Stimulated activated effector memory CD8-positive, alpha-beta T cell treated with anti-CD3 and anti-CD28 coated beads, Interleukin-12 subunit alpha, Interleukin-12 subunit beta, amount 100 ng/mL, for 72 hours (primary cell): ENCODE data around the gene GRIK4.

Experiments used
- ATAC-seq: fragments of 150-1000 bp; cut with Tn5 transposase; 2 replicates; pipeline ENCODE4 v1.10.0; 2021
- DNase-seq, 2 donors: peaks; one replicate each; pipeline ENCODE4 v3.0.0; 2021 to 2022; ENCODE audit warnings: low spot score in 2 of 2
- H3K27ac Mint-ChIP-seq: one replicate; pipeline ENCODE4 v1.8.0; 2022; ENCODE audit warnings: mild to moderate bottlenecking, mixed read lengths
- H3K36me3 Mint-ChIP-seq: one replicate; pipeline ENCODE4 v1.8.0; 2022; ENCODE audit warnings: mild to moderate bottlenecking, mixed read lengths
- H3K4me1 Mint-ChIP-seq: one replicate; pipeline ENCODE4 v1.8.0; 2022; ENCODE audit warnings: mixed read lengths
- H3K4me3 Mint-ChIP-seq: one replicate; pipeline ENCODE4 v1.8.0; 2022; ENCODE audit warnings: mild to moderate bottlenecking, mixed read lengths
- H3K9me3 Mint-ChIP-seq: one replicate; pipeline ENCODE4 v1.8.0; 2022; ENCODE audit warnings: mixed read lengths

The GRIK4 gene

DNA sequence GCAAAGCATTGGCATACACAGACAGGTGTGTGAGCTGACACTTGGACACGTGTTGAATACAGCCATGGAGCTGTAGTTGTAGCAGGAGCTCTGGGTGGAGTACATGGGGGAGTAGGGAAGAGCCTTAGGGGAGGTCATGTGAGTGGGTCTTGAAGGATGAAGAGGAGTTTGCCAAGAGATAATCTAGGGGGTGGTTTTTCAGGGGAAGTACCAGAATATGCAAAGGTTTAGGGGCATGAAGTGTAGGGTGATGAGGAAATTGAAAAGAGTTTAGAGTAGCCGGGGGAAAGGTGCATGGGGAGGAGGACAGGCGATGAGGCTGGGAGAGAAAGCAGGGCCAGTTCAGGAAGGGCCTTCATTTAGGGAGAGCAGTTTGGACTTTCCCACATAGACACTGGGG is 74.5 kb downstream of the GRIK4 start:
- Mint-ChIP-seq H3K36me3 (no peaks in the 10 kb centered on the region), H3K9me3 (no peaks in the 10 kb centered on the region), H3K4me1 (no peaks in the 10 kb centered on the region), H3K27ac (no peak overlapping the region), H3K4me3 (no peak overlapping the region)
- DNase-seq (no peak), ATAC-seq (no peak)

DNA sequence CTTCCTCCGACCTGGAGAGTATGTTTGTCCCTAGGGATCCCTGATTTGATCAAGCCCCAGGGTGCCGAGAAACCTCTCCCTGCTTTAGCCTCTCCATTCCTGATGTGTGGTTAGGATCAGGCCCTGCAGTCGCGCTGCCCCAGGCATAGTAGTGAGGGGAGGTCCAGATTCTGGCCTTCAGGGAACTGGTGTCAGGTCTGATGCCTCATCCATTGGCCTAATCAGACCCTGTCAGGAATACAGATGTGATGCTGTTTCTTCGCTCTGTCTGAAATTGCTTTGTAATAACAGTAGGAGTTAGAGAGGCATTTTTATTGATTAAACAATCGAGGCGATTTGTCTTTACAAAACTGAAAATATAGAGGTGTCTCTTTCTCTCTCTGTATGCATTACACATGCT is 75.2 kb downstream of the GRIK4 start:
- no peaks in the 10 kb centered on the region for H3K9me3 Mint-ChIP-seq
- no peaks in the 10 kb centered on the region for H3K4me1 Mint-ChIP-seq
- H3K4me3 Mint-ChIP-seq, result no peak overlapping the region
- no peaks in the 10 kb centered on the region for H3K36me3 Mint-ChIP-seq
- DNase-seq (no peak), ATAC-seq (no peak)
- H3K27ac Mint-ChIP-seq, result no peak overlapping the region

DNA sequence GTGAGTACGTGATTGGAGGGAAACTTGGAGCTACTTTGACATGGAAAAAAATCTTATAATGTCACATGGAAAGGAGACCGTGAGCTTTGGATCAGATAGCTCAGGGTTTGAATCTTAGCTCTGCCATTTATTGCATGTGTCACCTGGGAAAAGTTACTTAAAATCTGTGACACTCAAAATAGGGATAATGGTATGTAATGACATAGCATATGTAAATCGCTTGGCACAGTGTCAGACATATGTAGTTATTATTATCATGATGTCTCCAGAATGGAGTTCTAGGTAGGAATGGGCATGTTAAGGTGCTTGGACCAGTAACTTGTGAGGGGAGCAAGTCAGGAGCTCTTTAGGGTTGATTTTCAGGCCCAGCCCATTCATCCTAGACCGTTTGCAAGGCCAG is 75.8 kb downstream of the GRIK4 start:
- no peak overlapping the region for H3K27ac Mint-ChIP-seq
- ATAC-seq, result no peak

DNA sequence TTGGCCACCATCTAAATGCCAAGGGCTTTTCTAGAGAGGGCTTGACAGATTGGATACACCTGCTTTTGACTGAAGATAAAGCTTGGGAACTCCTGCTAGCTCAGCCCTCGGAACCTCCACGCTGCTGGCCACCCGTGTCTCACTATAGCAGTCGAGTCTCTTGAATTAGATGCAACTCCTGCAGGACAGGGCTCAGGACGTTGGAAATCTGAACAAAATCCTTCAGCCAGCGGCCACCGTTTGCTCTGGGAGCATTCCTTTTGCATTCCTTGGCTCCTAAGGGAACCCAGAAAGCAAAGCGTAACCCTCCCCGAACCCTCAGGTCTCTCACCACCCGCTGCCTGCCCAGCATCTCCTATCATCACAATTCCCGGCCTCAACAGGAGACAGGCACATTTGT is 77.8 kb downstream of the GRIK4 start:
- Mint-ChIP-seq H3K27ac (no peak overlapping the region), H3K4me1 (no peaks in the 10 kb centered on the region), H3K36me3 (no peaks in the 10 kb centered on the region), H3K4me3 (no peak overlapping the region), H3K9me3 (no peaks in the 10 kb centered on the region)
- ATAC-seq (no peak), DNase-seq (no peak)

More for the DNA sequence above, 75.8 kb downstream of the GRIK4 start:
- DNase-seq, result no peak
- Mint-ChIP-seq H3K9me3 (no peaks in the 10 kb centered on the region), H3K4me1 (no peaks in the 10 kb centered on the region), H3K4me3 (no peak overlapping the region), H3K36me3 (no peaks in the 10 kb centered on the region)

DNA sequence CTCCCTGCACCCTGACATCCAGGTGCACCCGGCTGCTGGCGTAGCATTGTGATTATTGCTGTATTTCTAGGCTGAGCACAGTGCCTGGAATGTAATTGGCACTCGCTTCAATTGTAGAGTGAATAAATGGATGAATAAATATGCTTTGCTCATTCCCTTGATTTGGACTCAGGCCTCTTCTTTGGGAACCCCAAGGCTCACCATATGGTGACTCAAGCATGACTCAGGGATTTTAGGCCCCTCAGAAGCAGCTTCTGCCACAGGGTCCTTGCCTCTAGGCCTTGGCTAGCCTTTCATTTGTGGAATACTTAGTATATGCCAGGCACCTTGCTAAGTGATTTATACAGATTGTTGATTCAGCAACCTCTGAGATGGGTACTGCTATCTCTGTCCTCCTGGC is 78.9 kb downstream of the GRIK4 start:
- no peaks in the 10 kb centered on the region for H3K4me1 Mint-ChIP-seq
- H3K9me3 Mint-ChIP-seq, result no peaks in the 10 kb centered on the region
- no peak overlapping the region for H3K27ac Mint-ChIP-seq
- DNase-seq (no peak), ATAC-seq (no peak)
- no peaks in the 10 kb centered on the region for H3K36me3 Mint-ChIP-seq
- H3K4me3 Mint-ChIP-seq, result no peak overlapping the region

DNA sequence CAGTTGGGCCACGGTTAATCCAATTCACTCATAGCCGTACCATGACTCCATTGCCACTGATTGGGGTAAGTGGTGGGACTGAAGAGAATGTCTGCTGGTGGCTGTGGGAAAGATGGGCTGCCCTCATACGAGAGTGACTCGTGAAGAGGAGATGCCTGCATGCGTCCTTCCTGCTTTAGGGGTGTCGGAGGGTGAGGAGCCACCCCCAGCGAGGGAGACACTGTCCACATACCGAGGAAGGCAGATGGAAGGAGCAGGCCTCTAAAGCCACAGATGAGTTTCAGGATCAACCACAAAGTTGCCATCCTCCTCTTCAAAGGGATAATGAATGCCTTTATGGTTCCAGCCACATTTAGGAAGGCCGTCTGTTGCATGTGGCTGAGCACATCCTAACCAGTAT is 83.2 kb downstream of the GRIK4 start:
- H3K4me1 Mint-ChIP-seq, result no peaks in the 10 kb centered on the region
- H3K9me3 Mint-ChIP-seq, result no peaks in the 10 kb centered on the region
- ATAC-seq, result no peak
- no peak overlapping the region for H3K27ac Mint-ChIP-seq
- no peaks in the 10 kb centered on the region for H3K36me3 Mint-ChIP-seq
- no peak for DNase-seq
- no peak overlapping the region for H3K4me3 Mint-ChIP-seq

DNA sequence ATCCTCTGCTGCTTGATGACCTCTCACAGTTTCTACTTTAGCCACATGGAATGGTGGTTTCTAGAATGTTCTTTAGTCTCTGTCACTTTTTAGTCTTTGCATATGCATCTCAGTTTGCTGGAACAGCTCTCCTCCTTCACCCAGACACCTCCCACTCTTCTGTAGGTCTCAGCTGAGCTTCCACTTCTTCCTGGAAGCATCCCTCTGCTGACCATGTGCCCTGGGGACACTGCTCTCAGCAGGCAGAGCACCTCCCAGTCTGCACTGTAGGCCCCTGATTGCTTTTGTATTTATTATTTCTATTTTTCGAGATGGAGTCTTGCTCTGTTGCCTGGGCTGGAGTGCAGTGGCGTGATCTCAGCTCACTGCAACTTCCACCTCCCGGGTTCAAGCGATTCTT is 84.0 kb downstream of the GRIK4 start:
- Mint-ChIP-seq H3K36me3 (no peaks in the 10 kb centered on the region), H3K27ac (no peak overlapping the region), H3K9me3 (no peaks in the 10 kb centered on the region), H3K4me1 (no peaks in the 10 kb centered on the region), H3K4me3 (no peak overlapping the region)
- no peak for ATAC-seq
- no peak for DNase-seq

DNA sequence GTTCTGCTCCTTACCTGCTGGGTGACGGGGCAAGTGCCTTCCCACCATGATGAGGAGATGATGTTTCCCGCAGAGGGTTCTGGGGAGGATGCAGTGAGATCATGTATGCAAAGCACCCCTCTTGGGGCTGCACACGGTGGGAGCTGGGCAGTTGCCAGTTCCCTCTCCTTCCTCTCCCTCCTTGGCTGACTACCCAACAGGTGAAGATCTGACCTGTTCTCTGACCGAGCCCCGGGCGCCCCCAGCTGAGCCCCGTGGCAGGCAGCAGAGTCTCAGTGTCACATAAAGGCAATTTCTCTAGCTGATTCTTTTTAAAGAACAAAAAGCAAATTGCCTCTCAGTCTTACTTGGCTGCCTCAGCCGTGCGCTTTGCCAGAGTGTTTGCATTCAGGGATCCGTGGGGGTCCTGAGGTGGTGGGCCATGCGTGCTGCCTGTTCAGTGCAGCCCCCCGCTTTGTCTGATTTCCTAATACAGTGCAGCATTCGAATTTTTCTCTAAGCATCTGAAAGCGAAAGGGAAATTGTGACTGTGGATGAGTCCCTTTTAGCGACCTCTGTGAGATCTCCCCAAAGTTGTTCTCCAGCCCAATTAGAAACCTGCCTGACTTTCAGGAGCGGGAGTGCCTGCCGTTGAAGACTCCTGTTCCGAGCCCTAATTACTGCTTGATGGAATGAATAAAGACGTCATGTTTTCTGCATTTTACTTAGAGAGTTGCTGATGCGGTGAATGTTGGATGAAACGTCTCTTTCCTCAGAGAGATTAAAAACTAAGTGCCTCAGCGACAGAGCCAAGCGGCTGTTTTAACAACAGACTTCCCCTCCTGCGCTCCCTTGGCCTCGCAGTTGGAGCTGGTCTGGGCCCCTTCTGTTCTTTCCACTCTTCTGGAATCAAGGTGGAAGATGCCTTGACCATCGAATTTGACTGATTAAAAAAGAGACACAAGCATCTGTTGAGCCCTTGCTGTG is 86.0 kb downstream of the GRIK4 start:
- H3K4me1 Mint-ChIP-seq, result no peaks in the 10 kb centered on the region
- ATAC-seq (no peak), DNase-seq (no peak)
- H3K27ac Mint-ChIP-seq, result no peak overlapping the region
- H3K4me3 Mint-ChIP-seq, result no peak overlapping the region
- no peaks in the 10 kb centered on the region for H3K9me3 Mint-ChIP-seq
- H3K36me3 Mint-ChIP-seq, result no peaks in the 10 kb centered on the region

DNA sequence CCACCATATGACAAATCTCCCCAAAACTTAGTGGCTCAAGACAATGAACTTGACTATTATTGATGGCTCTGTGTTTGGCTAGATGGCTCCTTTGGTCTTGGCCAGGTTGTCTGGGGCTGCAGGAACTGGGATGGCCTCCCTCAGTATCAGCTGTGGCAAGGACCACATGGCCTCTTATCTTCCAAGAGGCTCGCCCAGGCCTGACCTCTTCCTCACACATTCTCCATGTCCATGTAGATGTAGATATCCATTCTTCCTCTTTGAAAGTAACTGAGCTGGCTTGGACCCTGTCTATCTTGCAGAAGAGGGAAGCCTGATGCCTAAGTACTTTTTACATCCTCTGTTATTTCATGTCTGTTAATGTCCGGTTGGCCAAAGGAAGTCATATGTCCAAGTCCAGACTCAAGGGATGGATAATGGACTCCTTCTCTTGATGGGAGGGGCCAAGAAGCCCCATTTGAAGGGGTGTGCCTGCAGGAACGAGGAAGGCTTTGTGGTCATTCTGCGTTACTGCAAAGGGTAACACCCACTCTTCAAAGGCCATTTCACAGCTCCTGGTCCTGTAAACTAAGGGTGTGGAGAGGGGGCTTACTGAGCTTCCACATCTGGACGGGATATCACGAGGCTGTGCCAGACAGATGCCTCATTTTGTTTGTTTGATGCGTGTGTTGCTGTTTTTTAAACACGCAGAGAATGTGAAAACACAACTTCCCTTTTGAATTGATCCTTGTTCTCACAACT is 87.1 kb downstream of the GRIK4 start:
- H3K9me3 Mint-ChIP-seq, result no peaks in the 10 kb centered on the region
- ATAC-seq, result no peak
- H3K27ac Mint-ChIP-seq, result no peak overlapping the region
- H3K36me3 Mint-ChIP-seq, result no peaks in the 10 kb centered on the region
- H3K4me3 Mint-ChIP-seq, result no peak overlapping the region
- H3K4me1 Mint-ChIP-seq, result no peaks in the 10 kb centered on the region
- DNase-seq, result no peak

DNA sequence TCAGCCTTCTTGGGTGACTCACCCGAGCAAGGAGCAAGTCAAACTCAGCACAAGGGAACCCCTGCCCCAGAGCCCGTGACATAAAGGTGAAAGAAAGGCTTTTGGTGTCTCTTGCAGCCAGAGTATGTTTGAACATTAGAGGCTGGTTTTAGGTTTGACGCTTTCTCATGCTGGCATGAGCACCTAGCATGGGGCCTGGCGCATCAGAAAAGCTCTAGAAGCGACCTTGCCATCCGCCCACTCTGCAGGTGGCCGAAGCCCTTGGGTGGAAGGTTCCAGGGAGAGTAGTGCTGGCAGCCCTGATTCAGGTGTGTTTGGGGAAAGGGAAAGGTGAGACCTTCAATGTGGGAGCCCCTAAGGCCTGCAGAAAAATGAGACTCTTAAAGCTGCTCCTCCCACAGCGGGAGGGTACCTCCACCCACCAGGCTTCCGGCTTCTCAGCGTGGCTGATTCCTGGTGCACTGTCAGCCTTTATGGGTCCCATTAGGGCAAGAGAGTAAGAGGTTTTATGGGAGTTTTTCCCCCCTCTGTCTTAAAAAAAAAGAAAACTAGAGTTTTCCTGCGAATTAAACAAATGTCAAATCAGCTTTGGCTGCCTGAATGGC is 88.4 kb downstream of the GRIK4 start:
- no peaks in the 10 kb centered on the region for H3K4me1 Mint-ChIP-seq
- ATAC-seq, result no peak
- no peak for DNase-seq
- no peaks in the 10 kb centered on the region for H3K9me3 Mint-ChIP-seq
- no peak overlapping the region for H3K4me3 Mint-ChIP-seq
- H3K27ac Mint-ChIP-seq, result no peak overlapping the region
- no peaks in the 10 kb centered on the region for H3K36me3 Mint-ChIP-seq

DNA sequence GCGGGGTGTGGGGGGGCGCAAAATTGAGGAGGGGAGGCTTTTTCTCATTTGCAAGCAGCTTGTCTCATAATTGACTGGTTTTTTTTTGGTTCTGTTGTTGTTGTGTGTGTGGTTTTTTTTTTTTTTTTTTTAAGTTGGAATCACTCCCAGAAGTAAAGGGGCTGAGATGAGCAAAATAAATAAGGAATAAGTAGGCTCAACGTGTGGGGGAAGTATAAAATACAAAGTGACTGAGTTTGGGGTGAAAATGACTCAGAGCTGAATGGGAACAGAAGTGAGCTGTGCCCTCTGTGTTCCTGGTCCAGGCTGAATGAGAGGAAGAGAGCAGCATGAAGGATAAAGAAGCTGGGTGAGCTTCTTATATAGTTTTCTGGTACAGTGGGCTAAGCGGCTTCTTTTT is 90.0 kb downstream of the GRIK4 start:
- no peak overlapping the region for H3K4me3 Mint-ChIP-seq

DNA sequence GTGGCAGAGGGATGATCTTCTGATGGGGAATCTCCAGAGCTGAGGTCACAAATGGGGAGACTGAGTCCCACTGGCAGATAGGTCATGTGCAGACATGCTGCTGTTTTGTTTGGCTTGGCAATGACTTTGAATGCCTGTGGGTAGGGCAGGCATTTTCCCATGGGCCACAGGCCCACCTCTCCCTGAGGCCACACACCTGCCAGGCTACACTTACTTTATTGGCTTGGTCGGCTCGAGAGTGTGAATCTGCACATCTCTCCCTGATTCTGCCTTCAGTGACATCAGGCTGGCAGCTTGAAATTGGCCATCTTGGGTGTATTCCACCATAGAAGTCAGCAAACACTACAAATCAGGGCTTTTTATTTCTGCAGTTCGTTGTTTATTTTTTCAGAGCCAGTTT is 91.5 kb downstream of the GRIK4 start:
- DNase-seq (no peak), ATAC-seq (no peak)
- Mint-ChIP-seq H3K27ac (no peak overlapping the region), H3K36me3 (no peaks in the 10 kb centered on the region), H3K4me3 (no peak overlapping the region), H3K4me1 (peaks cover 7% of the 10 kb centered on the region), H3K9me3 (no peaks in the 10 kb centered on the region)

More for the DNA sequence above, 90.0 kb downstream of the GRIK4 start:
- ATAC-seq (no peak), DNase-seq (no peak)
- Mint-ChIP-seq H3K4me1 (peaks cover 1% of the 10 kb centered on the region), H3K27ac (no peak overlapping the region), H3K36me3 (no peaks in the 10 kb centered on the region), H3K9me3 (no peaks in the 10 kb centered on the region)

DNA sequence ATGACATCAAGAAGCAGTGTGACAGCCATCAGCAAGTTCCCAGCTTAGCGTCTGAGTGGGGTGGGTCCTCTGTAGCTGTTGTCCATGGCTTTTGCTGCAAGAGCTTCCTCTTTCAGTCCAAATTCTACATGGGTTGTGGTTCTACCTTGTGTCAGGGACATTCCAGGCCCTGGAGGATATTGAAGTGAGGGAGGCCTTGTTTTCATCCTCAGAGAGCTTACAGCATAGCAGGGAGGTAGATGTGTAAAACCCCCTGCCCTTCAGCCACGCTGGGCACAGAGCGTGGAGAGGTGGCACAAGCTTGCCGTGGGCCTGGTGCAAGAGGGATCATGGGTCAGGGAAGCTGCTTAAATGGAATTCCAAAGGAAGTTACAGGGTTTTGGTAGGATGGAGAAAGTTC is 93.9 kb downstream of the GRIK4 start:
- H3K9me3 Mint-ChIP-seq, result no peaks in the 10 kb centered on the region
- no peak for DNase-seq
- no peak overlapping the region for H3K4me3 Mint-ChIP-seq
- no peak overlapping the region for H3K27ac Mint-ChIP-seq
- no peak for ATAC-seq
- H3K36me3 Mint-ChIP-seq, result no peaks in the 10 kb centered on the region
- peaks cover 7% of the 10 kb centered on the region for H3K4me1 Mint-ChIP-seq

DNA sequence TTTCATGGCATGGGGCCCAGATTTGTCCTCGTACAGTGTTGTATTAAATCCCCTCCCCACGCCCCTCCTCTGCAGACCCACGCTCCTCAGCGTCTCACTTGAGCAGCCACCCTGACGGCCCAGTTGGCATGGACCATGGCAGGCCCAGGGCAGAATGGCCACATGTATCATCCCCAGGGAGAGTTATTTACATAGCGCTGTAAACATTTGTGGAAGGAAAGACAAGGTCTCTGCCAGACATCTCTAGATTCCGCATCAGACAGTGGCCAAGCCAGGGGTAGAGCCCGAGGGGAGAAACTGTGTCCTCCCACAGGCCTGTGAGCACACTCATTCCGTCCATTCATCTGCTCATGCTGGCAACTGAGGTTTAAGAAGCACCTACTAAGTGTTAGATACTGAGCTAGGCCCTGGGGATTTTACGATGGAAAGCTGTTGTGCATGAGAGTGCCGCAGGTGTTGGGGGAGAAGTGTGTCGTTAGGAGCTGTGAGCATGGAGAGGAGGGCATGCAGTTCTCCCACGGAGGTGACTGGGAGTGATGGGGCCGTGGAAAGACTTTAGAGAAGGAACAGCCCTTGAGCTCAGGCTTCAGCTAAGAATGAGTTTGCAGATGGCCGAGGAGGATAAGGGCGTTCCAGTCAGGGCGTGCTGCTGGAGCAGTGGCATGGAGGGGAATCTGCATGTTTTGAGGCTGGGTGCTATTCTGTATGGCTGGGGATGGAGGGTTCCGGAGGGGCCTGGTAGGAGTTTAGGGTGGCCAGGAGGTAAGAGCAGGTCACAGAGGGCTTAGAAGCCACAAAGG is 94.9 kb downstream of the GRIK4 start:
- no peak for ATAC-seq
- H3K4me3 Mint-ChIP-seq, result no peak overlapping the region
- no peaks in the 10 kb centered on the region for H3K9me3 Mint-ChIP-seq
- H3K4me1 Mint-ChIP-seq, result peaks cover 7% of the 10 kb centered on the region
- no peak for DNase-seq
- no peak overlapping the region for H3K27ac Mint-ChIP-seq
- H3K36me3 Mint-ChIP-seq, result no peaks in the 10 kb centered on the region

DNA sequence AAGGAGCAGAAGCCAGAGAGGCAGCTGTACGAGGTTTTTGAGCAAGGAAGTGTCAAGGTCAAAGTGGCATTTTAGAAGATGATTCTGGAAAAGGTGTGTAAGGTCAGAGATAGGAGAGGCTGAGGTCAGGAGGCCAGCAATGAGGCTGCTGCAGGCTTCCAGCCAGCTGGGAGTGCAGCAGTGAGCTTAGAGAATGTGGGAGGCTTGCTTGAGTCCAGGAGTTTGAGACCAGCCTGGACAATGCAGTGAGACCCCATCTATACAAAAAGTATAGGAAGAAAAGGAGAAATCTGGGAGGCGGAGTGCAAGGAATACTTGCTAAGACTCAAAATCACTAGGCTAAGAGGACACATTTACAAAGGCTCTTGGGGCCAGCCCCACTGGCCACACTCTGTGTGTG is 96.5 kb downstream of the GRIK4 start:
- ATAC-seq, result no peak
- no peak overlapping the region for H3K27ac Mint-ChIP-seq
- no peaks in the 10 kb centered on the region for H3K9me3 Mint-ChIP-seq
- no peaks in the 10 kb centered on the region for H3K36me3 Mint-ChIP-seq
- no peak overlapping the region for H3K4me3 Mint-ChIP-seq
- no peak for DNase-seq
- peaks cover 7% of the 10 kb centered on the region for H3K4me1 Mint-ChIP-seq
